ENCODE measurements around the gene CHGA.

DNA sequence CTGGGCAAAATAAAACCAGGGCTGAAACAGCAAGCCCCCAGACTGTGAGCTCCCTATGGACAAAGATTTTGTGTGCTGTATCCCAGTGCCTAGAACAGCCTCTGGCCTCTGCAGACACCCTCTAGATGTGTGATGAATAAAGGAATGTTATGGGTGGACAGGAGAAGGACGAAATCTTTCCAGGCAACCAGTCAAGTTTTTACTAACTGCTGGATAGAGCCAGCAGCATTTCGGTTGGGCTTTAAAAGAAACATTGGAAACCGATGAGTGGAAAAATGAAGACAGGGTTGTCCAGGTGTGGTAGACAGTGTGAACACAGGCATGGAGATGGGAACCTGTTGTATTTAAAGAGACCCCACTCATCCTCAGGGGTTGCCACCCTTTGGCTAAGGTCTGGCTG lies 4.0 kb downstream of the CHGA start:
- TF ChIP-seq, protein P1, sequence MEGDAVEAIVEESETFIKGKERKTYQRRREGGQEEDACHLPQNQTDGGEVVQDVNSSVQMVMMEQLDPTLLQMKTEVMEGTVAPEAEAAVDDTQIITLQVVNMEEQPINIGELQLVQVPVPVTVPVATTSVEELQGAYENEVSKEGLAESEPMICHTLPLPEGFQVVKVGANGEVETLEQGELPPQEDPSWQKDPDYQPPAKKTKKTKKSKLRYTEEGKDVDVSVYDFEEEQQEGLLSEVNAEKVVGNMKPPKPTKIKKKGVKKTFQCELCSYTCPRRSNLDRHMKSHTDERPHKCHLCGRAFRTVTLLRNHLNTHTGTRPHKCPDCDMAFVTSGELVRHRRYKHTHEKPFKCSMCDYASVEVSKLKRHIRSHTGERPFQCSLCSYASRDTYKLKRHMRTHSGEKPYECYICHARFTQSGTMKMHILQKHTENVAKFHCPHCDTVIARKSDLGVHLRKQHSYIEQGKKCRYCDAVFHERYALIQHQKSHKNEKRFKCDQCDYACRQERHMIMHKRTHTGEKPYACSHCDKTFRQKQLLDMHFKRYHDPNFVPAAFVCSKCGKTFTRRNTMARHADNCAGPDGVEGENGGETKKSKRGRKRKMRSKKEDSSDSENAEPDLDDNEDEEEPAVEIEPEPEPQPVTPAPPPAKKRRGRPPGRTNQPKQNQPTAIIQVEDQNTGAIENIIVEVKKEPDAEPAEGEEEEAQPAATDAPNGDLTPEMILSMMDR (IDR thresholded peaks at IDR 0.05), result no peak
- TF ChIP-seq POLR2A (IDR thresholded peaks at IDR 0.05) (no peak), POLR2AphosphoS5 (IDR thresholded peaks at IDR 0.05) (no peak), EP300 (IDR thresholded peaks at IDR 0.05) (no peak)
